ENCODE results near the gene TEX55. TPM values are rescaled to one million over a fixed set of nuclear protein-coding genes. Genes with fewer than 3 reads are reported as not detected.

The TEX55 gene
- polyA plus RNA-seq, 3 donors from 2014 or later = not detected

Other genes starting within 250 kb of the TEX55 start
- not detected for gene IGSF11, start 111.3 kb upstream of the TEX55 start, polyA plus RNA-seq
- gene UPK1B, start 27.4 kb downstream of the TEX55 start, polyA plus RNA-seq = not detected
- gene B4GALT4, start 94.7 kb downstream of the TEX55 start, polyA plus RNA-seq = 10 to 100 TPM; 24.0 to 29.0 (median 24.3) TPM
- gene ARHGAP31, start 148.2 kb downstream of the TEX55 start, polyA plus RNA-seq = 1 to 10 TPM; 1.1 to 4.9 (median 2.8) TPM